Stimulated activated CD4-positive, alpha-beta T cell treated with anti-CD3 and anti-CD28 coated beads, Interleukin-2, amount 100 ng/mL, for 4 hours (primary cell): ENCODE results near the gene SLMAP.
"Not testable (repeated sequence)": the region's sequence is repeated elsewhere in the genome, so short reads cannot be mapped to it uniquely, and the experiment has no call there.

Experiments used
- DNase-seq: peaks from one replicate; pipeline ENCODE4 v3.0.0-alpha.2; 2020; ENCODE audit warnings: low read depth

Gene SLMAP

DNA sequence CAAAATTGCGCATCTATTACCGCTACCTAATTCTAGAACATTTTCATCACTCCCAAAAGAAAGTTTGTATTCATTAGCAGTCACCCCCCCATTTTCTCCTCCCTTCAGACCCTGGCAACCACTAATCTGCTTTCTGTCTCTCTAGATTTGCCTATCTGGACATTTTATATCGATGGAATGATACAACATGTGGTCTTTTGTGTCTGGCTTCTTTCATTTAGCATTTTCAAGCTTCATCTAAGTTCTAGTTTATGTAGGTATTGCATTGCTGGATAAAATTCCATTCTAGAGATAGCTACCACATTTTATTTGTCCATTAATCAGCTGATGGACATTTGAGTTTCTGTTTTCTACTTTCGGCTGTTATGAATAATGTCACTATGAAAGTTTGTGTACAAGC is 38.4 kb downstream of the SLMAP start:
- DNase-seq = no peak

DNA sequence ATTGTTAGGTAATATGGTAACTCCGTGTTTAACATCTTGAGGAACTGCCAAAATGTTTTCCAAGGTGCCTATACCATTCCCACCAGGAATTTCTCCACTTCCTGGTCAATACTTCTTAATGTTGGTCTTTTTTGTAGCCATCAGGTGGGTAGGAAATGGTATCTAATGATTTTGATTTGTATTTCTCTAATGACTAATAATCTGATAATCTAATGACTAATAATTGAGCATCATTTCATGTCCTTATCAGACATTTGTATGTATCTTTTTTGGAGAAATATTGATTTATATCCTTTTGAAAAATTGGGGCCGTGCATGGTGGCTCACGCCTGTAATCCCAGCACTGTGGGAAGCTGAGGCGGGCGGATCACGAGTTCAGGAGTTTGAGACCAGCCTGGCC is 38.8 kb downstream of the SLMAP start:
- no peak for DNase-seq

DNA sequence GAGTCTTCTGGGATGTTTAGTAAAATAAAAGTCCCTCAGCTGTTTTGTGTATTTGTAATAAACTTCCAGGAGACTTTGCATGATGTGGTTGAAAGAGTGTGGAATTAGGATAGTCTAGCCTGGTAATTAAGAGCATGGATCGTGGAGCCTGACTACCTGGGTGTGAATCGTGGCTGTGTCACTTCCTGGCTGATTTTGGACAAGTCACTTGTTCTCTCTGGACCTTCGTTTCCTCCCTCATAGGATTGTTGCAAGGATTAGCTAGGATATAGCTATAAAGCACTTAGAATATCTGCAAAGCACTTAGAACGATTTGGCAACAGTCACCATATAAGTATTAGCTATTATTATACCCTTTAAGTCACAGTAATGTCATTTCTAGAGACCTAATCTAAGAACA is 40.2 kb downstream of the SLMAP start:
- DNase-seq = no peak

DNA sequence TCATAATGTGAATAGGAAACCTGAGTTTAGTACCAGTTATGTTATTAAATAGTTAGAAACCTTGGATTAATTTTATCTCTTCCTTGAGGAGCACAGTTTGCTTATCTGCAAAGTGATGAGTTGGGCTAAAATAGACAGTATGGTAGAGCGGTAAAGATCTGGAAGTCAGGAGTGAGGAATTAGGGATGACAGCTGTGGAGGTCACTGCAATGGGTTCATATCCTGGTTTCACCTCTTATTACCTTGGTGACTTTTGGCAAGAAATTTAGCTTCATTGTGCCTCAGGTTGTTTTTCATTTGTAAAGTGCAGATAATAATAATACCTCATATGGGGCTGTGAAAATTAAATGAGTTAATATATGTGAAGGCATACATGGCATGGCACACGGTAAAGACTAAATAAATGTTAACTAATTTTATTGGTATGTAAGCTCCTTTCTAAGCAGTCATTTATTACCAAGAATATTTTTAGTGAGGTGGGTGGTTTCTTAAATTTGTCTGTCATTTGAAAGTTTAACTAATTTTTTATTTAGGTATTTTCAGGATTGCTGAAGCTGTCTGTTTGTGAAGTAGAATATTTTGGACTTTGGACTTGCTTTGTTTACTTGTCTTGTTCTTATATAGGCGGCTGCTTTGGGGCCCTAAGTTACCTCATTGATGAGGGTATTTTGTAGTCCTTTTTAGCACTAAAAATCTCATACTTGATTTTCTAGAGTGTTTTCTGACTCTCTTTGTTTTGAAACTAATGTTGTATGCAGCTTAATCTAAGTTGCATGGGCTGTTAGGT is 41.8 kb downstream of the SLMAP start:
- DNase-seq = no peak

DNA sequence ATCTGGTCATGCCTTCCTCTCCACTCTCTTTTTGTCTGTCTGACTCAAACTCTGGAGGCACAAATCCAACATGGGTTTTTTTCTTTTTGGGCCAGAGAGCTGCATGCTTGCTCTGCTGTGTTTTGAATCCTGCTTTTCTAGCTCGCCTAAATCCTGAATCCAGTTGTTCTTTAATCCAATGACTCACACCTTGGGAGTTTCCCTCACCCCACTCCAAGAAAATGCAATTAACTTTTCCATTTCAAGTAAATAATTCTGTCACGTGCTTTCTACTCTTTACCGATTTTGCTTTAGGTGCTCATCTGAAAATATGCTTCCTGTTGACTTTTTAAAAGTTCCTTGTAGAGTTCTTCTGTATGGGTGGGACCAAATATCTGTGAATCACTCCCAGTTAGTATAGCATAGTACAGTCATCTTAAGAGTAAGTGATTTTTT is 47.6 kb downstream of the SLMAP start:
- no peak for DNase-seq

DNA sequence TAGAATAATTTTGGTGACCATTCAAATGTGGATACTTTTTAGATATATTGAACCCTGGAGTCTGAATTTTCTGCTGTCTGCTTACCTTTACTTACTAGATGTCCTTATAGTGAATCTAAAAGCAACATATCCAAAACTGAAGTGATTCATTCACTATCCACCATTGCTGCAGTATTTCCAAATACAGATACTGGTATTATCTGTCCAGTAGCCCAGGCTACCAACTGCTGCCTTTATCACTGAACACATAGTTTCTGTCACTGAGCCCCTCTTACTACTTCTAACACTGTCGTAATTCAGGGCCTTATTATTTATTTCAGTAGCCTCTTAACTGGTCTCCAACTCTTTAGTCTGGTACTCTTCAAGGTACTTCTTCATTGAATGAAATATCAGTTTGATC is 49.2 kb downstream of the SLMAP start:
- DNase-seq = no peak

DNA sequence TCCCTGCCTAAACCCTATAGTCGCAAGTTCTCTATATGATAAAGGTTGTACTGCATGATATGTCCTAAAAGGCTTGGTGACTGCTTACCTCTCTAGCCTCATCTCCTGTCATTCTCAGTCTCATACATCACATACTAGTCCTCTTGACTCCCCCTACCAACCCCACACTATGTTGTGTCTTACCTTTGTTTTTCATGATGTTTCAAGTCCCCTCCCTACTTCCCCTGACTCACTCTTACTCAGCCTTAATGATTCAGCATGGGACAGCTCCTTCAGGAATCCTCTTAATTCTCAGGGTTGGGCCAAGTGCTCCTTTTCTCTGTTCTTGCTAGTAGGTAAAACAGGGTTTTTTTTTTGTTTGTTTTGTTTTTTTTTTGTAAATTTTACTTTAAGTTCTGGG is 49.6 kb downstream of the SLMAP start:
- DNase-seq = peak; percentile 17

DNA sequence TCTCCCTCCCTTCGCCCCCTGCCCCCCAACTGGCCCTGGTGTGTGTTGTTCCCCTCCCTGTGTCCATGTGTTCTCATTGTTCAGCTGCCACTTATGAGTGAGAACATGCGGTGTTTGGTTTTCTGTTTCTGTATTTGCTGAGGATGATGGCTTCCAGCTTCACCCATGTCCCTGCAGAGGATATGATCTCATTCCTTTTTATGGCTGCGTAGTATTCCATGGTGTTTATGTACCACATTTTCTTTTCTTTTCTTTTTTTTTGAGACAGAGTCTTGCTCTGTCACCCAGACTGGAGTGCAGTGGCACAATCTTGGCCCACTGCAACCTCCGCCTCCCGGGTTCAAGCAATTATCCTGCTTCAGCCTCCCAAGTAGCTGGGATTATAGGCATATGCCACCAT is 50.1 kb downstream of the SLMAP start:
- not testable (repeated sequence) for DNase-seq

DNA sequence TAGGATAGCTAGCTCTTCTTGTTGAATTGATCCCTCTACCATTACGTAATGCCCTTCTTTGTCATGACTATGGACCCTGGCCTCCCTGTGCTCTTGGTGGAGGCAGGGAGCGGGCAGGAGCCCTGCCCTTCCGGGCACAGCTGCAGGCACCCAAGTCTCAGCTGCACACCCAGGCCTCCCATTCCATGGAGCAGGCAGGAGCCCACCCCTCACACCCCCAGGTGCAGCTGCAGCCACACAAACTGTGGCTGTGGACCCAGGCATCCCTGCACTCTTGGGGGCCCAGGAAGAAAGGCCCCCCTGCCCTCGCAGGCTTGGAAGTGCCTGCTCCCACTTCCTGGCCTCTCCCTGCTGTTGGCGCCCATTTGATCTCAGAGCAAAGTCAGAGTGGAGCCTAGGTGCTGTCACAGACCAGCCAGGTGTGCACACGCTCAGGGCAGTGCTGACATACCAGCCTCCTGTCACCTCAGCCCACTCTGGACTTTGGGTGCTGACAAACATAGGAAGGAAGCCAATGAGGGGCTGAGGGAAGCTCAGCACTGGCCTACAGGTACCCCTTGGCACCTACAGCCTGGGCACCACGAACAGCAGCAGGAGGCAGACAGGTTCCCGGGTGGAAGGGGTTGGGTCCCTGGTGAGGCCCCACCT is 53.0 kb downstream of the SLMAP start:
- DNase-seq = no peak

DNA sequence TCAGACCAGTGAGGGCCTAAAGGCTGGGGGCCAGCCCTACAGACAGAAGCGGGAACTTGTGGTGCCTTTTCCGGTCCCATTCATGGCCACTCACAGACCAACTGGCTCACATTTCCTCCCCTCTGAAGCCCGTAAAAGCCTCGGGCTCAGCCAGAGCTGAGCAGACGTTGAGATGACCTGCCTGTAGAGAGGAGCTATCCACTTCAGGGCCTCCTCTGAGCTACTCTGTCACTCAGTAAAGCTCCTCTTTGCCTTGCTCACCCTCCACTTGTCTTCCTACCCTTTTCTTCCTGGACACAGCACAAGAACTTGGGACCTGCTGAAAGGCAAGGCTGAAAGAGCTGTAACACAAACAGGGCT is 53.5 kb downstream of the SLMAP start:
- no peak for DNase-seq

DNA sequence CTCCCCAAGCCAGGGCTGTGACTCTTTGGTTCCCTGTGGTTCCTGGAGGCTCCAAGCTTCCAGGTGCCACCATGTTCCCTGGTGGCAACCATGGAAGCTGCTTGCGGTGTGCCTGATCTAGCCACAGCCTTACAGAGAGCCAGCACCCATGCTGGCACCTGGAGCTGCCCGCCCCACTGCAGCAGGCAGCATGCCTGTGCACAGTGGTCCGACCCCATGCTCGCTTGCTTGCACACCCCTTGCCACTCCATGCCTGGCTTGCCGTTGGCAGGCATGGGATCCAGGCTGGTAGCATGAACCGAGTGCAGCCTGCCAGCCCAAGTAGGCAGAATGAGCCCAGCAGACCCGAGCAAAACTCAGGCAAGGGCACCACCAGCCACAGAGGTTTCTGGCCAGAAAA is 53.9 kb downstream of the SLMAP start:
- no peak for DNase-seq

DNA sequence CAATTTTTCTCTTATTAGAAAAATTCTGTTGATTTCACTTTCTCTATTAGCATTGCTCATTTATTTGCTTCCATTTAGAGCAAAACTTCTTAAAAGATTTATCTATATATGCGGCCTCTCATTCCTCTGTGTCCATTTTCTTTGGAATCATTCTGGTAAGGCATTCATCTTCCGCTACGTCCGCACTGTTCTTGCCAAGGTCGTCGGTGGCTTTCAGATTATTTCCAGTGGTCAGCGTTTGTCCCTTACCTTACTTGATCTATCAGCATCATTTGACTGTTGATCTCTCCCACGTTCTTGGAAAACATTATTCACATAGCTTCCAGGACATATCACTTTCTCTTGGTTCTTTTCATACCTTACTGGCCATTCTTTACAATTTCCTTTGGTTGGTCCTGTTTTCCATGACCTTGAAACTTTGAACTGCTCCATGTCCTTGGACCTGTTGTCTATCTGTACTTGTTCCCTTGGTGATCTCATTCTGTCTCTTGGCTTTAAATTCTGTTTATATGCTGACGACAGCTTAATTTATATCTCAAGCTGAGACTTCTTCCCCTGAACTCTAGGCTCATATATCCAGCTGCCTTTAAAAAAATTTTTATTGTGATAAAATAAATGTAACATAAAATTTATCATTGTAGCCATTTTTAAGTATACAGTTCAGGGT is 54.5 kb downstream of the SLMAP start:
- no peak for DNase-seq

DNA sequence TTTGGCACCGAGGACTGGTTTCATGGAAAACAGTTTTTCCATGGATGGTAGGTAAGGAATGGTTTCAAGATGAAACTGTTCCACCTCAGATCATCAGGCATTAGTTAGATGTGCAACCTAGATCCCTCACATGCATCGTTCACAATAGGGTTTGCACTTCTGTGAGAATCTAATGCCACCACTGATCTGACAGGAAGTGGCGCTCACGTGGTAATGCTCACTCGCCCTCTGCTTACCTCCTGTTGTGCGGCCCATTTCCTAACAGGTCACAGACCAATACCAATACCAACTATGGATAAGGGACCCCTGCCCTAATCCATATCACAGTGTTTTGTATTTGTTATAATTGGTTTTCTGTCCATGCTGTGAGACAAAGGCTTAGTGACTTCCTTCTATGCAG is 58.9 kb downstream of the SLMAP start:
- DNase-seq = peak; percentile 22

DNA sequence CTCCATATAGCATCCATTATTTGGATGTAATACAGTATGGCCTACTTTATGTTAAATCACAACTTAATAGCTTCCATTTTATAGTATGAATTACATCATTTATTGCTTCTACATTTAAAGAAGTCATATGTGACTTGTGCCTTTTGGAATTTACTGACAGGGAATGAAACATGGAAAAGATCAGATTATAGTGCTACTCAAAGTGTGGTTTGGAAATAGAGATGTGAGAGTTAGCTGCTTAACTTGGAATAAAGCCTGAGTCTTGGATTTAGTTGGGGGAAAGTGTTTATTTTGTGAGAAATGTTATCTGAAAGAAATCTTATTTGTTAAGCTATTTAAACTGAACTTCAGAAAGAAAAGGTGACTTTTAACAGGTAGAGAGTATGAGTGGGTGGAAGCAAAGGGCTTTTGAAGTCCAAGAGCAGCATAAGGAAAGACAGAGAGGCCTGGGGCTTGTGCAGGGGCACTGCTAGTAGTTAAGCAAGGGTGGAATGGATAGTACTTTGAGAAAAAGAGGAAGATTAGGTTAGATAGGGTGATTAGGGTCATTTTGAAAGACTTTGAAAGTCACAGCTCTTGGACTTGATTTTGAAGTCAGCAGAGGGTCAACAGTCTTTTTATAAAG is 60.5 kb downstream of the SLMAP start:
- no peak for DNase-seq

DNA sequence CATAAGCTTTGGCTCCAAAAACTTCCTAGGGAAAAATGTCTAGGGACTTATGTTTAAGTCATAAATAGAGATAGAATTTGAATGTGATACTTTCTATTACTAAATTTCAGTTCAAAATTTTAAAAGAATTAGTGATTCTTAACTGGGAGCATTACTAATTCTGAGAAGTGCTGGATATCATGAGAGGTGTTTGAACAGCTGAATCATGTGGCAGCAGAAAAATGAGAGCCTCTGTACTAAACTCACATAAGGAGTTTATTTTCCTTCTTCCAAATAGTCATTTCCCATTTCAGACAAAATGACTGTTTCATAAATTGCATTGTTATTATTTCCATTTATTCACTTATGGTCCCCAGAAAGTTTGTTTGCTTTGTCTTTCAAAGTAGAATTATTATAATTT is 62.7 kb downstream of the SLMAP start:
- DNase-seq = no peak

DNA sequence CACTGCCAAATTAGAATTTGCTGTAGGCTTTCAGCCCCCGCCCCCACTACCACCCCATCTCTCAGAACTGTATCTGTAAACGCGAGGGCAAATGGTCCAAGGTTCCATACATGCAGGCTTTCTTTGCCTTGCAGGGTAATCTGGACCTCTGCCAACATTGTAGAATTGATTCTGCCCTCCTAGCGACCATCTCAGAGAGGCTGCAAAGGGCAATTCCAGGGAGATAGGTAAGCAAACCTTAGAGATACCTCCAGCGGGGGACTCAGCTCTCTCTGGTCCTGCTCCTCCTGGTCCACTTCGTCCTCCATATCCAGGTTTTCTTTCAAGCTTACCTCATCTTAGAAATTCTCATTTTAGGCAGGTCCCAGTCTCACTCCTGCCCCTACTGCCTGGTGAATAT is 64.4 kb downstream of the SLMAP start:
- DNase-seq = no peak

DNA sequence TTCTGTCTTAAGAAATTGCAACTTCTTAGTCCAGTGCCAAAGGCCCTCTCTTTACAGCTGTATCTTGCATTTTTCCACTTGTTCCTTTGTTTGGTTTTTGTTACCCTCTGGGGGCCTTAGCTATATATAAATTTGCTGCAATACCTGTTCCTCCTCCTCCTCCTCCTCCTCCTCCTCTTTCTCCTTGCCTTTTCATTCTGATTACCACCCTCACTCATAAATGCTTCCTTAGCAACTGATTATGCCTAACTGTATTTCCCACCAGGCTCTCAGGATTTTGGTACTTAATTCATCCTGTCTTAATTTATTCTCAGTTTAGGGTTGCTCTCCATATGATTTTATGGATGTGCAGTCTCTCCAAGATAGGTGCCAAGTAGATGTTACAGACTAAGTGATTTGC is 65.7 kb downstream of the SLMAP start:
- no peak for DNase-seq

DNA sequence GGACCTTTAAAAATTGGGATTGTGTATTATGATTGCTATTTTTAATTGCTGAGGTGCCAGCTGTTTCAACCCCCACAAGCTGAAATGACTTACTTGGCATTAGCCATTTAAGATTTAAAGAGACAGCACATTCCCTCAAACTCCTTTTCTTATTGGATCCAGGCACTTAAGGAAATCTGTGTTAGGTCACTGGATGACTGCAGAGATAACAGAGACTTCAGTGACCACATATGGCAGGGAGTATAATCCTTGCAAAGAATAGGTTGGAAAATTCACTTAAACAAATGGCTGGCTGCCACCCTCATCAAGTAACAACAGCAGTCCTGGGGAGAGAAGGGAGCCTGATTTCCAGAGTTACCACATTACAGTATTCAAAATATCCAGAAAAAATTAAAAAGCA is 66.6 kb downstream of the SLMAP start:
- no peak for DNase-seq

DNA sequence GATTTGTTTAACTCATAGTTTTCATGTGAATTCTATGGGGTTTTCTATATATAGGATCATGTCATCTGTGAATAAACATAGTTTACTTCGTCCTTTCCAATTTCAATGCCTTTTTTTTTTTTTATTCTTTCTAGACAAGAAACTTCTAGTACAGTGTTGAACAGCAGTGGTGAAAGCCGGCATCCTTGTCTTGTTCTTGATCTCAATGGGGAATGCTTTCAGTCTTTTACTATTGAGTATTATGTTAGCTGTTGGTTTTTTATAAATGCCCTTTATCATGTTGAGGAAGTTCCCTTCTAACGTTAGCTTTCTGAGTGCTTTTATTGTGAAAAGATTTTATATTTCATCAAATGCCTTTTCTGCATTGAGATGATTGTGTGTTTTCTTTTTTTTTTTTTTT is 69.0 kb downstream of the SLMAP start:
- DNase-seq = no peak

DNA sequence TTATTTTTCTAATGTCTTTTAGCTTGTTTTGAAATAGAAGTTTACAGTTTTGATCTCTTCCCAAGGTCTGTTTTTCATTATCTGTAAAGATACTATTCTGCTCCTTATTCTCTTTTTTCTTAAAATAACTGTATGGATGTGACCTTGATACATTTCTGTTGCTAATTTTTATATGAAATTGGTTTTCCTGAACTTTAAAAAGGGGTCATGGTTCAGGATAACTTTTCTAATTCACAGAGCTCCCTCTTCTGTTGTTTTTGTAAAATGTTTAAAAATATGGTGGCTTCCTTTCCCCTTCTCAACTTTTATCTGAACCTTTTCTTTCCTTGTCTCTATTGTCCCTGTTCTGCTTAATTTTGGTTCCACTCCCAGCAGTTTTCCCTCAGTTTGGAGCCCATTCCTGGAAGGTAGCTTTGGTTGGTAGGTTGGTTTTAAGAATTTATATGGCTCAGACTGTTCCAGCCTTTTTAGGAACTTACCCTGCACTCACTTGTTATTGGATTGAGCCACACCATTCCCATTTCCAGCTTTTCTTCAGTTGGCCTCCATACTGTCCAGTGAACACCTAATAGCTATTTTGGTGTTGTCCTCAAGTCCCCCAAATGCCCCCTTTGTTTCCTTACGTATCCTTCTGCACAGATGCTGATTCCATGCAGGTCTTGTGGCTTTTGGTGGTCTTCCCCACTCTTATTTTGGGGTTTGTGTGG is 70.3 kb downstream of the SLMAP start:
- no peak for DNase-seq

DNA sequence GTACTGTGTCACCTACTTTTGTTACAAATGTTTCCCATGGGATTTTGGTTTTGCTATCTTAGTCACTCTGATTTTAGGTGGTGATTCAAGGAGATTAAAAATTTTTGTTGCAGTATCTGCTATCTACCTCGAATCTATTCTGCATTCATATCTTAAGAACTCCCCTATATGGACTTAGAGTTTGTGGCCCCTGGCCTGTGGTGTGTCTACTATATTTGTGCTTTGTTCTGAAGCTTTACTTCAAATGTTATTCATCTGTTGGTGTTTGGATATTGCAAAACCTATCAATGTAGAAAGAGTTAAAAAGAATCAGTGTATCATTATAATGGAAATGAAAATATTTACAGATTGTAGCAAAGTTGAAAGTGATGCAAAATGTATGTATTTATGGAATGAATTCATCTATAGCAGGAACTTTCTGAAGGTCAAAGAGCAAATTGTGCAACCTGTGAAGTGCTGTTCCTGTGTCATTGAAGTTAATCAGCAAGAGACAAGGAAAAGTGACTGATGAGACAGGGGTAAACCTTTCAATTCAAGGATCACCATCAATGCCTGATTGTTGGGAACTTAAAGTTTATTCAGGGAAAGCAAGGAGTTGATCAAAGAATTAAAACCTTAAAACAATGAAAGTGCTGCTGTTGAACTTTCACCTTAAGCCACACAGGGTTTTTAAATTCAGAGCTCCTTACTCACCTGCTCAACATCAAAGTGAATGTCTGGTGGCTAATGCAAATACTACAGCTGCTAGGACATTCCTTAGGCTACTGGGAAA is 71.0 kb downstream of the SLMAP start:
- no peak for DNase-seq

DNA sequence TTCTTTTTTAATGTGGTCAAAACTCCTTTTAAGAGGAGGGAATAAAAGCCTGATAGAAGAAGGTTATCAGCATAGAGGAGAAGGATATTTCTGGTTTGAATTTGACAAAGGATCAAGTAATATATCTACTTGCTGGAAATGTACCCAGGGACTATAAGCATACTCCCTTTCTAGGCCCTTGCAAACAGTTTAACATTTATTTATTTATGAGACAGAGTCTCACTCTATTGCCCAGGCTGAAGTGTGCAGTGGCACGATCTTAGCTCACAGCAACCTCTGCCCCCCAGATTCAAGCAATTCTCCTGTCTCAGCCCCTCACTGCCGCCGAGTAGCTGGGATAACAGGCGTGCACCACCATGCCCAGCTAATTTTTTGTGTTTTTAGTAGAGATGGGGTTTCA is 71.6 kb downstream of the SLMAP start:
- no peak for DNase-seq
